Mucosa of descending colon (tissue), 3 donors: ENCODE measurements around the gene NRTN. TPM values are rescaled to one million over a fixed set of nuclear protein-coding genes. Genes with fewer than 3 reads are reported as not detected.

Experiments
- ATAC-seq: fragments of 200-7000 bp; cut with Tn5 transposase; one replicate; pipeline ENCODE4 v1.9.1; 2020; ENCODE audit warnings: mild to moderate bottlenecking, moderate library complexity
- DNase-seq, 3 donors: peaks; one replicate each; pipeline ENCODE4 v3.0.0-alpha.2; 2020
- H3K36me3 ChIP-seq: fragments of 200-600 bp; one replicate; pipeline ENCODE4 v1.8.0; 2021; ENCODE audit warnings: low read depth, mild to moderate bottlenecking
- H3K4me1 ChIP-seq: fragments of 200-600 bp; one replicate; pipeline ENCODE4 v1.8.0; 2021; ENCODE audit warnings: low read depth, mild to moderate bottlenecking
- H3K4me3 ChIP-seq: fragments of 200-600 bp; one replicate; pipeline ENCODE4 v1.8.0; 2021; ENCODE audit warnings: mild to moderate bottlenecking
- H3K9me3 ChIP-seq: fragments of 200-600 bp; one replicate; pipeline ENCODE4 v1.8.0; 2021; ENCODE audit warnings: mild to moderate bottlenecking
- intact Hi-C, 2 donors: fragments of 100-400 bp; cut with DNase I in 1 of 2; cut with micrococcal nuclease in 1 of 2; formaldehyde crosslinking; loops; one replicate each; pipeline versions ENCODE4 v1.11.0 to v1.11.1; 2022; cut with DNase I, micrococcal nuclease
- total RNA-seq, 3 donors: library from RNA; stranded (reverse); fragmentation: NEBNext Ultra II Directional in 2 of 3; extraction: Animal tissue kit (Norgen Biotek cat#: 25700) in 2 of 3; gene quantifications; one replicate each; pipeline versions ENCODE4 v1.2.1 to v1.2.4, GENCODE V29; 2021 to 2023
- TF ChIP-seq, protein P1 (sequence below): fragments of 200-600 bp; IDR thresholded peaks from one replicate; pipeline ENCODE4 v1.8.0; 2022; ENCODE audit warnings: antibody characterized with exemption, mild to moderate bottlenecking
- donor health status: DM: no; HTN: no; CAD: no; lungs with moderate emphysema.
- donor health status: DM: no; HTN: no; CAD: no.
- donor health status: DM: no; HTN: yes; CAD: no.

Gene NRTN
- total RNA-seq, 3 donors from 2014 or later = 0.64 to 11.3 (median 1.4) TPM

DNA sequence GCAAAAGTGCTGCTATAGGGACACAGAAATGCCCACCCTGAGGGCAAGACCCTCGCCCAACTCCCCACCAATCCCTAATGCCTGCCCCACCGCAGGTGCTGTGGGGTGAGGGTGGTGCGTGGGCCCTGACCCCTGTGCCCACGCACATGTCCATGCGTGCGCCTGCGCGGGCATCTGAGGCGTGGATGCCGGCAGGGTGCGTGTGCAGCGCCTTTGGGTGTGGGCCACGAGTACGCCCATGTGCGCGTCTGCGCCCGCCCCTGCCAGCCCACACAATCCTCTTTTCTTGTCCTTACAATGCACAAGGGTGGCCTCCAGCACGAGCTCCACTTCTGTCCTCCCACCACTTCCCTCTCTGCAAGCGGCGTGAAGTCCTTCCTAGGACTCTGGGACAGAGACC lies 20.3 kb downstream of the NRTN start:
- intact Hi-C loops = no loop called here
- ATAC-seq = no peak

GRCh38 chr19:5826531-5827341 lies 21.9 kb downstream of the NRTN start:
- no peak overlapping the region for H3K4me3 ChIP-seq
- ATAC-seq = peak; percentile 49

More for the DNA sequence above, 20.3 kb downstream of the NRTN start:
- no peak for DNase-seq
- Histone ChIP-seq H3K9me3 (no peaks in the 10 kb centered on the region), H3K4me3 (no peak overlapping the region), H3K36me3 (no peaks in the 10 kb centered on the region), H3K4me1 (peaks cover 19% of the 10 kb centered on the region)
- TF ChIP-seq, protein P1, sequence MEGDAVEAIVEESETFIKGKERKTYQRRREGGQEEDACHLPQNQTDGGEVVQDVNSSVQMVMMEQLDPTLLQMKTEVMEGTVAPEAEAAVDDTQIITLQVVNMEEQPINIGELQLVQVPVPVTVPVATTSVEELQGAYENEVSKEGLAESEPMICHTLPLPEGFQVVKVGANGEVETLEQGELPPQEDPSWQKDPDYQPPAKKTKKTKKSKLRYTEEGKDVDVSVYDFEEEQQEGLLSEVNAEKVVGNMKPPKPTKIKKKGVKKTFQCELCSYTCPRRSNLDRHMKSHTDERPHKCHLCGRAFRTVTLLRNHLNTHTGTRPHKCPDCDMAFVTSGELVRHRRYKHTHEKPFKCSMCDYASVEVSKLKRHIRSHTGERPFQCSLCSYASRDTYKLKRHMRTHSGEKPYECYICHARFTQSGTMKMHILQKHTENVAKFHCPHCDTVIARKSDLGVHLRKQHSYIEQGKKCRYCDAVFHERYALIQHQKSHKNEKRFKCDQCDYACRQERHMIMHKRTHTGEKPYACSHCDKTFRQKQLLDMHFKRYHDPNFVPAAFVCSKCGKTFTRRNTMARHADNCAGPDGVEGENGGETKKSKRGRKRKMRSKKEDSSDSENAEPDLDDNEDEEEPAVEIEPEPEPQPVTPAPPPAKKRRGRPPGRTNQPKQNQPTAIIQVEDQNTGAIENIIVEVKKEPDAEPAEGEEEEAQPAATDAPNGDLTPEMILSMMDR = no peak

GRCh38 chr19:5827342-5827890 lies 22.5 kb downstream of the NRTN start:
- Histone ChIP-seq H3K9me3 (no peaks in the 10 kb centered on the region), H3K4me3 (no peak overlapping the region), H3K36me3 (no peaks in the 10 kb centered on the region), H3K4me1 (peaks cover 19% of the 10 kb centered on the region)
- DNase-seq = peak in 1 of 3 donors; percentile 53
- TF ChIP-seq, protein P1 = no peak
- ATAC-seq = no peak
- intact Hi-C loops = no loop called here

More at GRCh38 chr19:5826531-5827341, 21.9 kb downstream of the NRTN start:
- Histone ChIP-seq H3K4me1 (peaks cover 19% of the 10 kb centered on the region), H3K9me3 (no peaks in the 10 kb centered on the region), H3K36me3 (no peaks in the 10 kb centered on the region)
- TF ChIP-seq, protein P1 = no peak
- DNase-seq = peak; percentile 85 to 91 (median 89)
- intact Hi-C loops = no loop called here

- ATAC-seq = peak; percentile 85
- intact Hi-C loops = no loop called here
These were observed 23.2 kb downstream of the NRTN start for GRCh38 chr19:5827891-5828660.

More at GRCh38 chr19:5827891-5828660, 23.2 kb downstream of the NRTN start:
- H3K9me3 ChIP-seq = no peaks in the 10 kb centered on the region
- peak; percentile 94 to 96 (median 95) for DNase-seq
- H3K4me1 ChIP-seq = peaks cover 19% of the 10 kb centered on the region
- H3K4me3 ChIP-seq = no peak overlapping the region
- no peaks in the 10 kb centered on the region for H3K36me3 ChIP-seq
- TF ChIP-seq, protein P1 = no peak
